Chondrocyte (in vitro differentiated cells): ENCODE measurements around the gene RAB1A. TPM values are rescaled to one million over a fixed set of nuclear protein-coding genes. Genes with fewer than 3 reads are reported as not detected.

ENCODE experiments used
- DNase-seq: peaks from one replicate; pipeline ENCODE4 v3.0.0; 2021; ENCODE audit warnings: mixed read lengths, low spot score
- H3K27ac Mint-ChIP-seq: one replicate; pipeline ENCODE4 v1.8.0; 2021; ENCODE audit warnings: mild to moderate bottlenecking, moderate library complexity, mixed read lengths; ENCODE audit not compliant: unreplicated experiment
- H3K27me3 Mint-ChIP-seq: 2 replicates; pipeline ENCODE4 v1.8.0; 2021; ENCODE audit warnings: low read depth, mixed read lengths
- H3K36me3 Mint-ChIP-seq: 2 replicates; pipeline ENCODE4 v1.8.0; 2021; ENCODE audit warnings: low read depth, mixed read lengths
- H3K4me1 Mint-ChIP-seq: 2 replicates; pipeline ENCODE4 v1.8.0; 2021; ENCODE audit warnings: low read depth, mild to moderate bottlenecking, mixed read lengths
- H3K4me3 Mint-ChIP-seq: one replicate; pipeline ENCODE4 v1.8.0; 2021; ENCODE audit warnings: mild to moderate bottlenecking, moderate library complexity, mixed read lengths; ENCODE audit not compliant: unreplicated experiment
- H3K9me3 Mint-ChIP-seq: 2 replicates; pipeline ENCODE4 v1.8.0; 2021; ENCODE audit warnings: low read depth, mixed read lengths
- total RNA-seq: library from RNA; stranded (reverse); gene quantifications from 3 replicates; pipeline ENCODE4 v1.2.1, GENCODE V29; 2021
- TF ChIP-seq, protein P1 (sequence below): fragments of 200-600 bp; sonication (generic); IDR thresholded peaks from 2 replicates; pipeline ENCODE4 v1.5.0; 2021; ENCODE audit warnings: antibody characterized with exemption, mild to moderate bottlenecking, moderate library complexity

The RAB1A gene
- total RNA-seq, 1 donor from 2014 or later, result 192 TPM

DNA sequence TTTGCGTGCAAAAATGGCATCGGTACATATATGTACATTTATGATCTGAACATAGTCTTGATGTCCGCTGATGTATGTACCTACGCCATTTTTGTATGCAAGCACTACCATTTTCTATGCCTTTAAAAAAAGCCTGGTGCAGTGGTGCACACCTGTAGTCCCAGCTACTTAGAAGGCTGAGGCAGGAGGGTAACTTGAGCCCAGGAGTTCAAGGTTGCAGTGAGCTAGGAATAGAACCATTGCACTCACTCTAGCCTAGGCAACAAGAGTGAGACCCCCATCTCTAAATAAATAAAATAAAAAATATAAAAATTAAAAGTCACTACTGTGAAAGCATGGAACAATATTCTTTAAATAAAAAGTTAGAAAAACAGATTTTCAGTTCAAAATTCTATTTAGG lies 16.7 kb downstream of the RAB1A start:
- Mint-ChIP-seq H3K9me3 (no peaks in the 10 kb centered on the region), H3K27ac (no peak overlapping the region), H3K4me3 (no peak overlapping the region), H3K36me3 (no peaks in the 10 kb centered on the region), H3K27me3 (no peaks in the 10 kb centered on the region), H3K4me1 (peaks cover 46% of the 10 kb centered on the region)
- TF ChIP-seq, protein P1, sequence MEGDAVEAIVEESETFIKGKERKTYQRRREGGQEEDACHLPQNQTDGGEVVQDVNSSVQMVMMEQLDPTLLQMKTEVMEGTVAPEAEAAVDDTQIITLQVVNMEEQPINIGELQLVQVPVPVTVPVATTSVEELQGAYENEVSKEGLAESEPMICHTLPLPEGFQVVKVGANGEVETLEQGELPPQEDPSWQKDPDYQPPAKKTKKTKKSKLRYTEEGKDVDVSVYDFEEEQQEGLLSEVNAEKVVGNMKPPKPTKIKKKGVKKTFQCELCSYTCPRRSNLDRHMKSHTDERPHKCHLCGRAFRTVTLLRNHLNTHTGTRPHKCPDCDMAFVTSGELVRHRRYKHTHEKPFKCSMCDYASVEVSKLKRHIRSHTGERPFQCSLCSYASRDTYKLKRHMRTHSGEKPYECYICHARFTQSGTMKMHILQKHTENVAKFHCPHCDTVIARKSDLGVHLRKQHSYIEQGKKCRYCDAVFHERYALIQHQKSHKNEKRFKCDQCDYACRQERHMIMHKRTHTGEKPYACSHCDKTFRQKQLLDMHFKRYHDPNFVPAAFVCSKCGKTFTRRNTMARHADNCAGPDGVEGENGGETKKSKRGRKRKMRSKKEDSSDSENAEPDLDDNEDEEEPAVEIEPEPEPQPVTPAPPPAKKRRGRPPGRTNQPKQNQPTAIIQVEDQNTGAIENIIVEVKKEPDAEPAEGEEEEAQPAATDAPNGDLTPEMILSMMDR, result no peak
- DNase-seq, result no peak

DNA sequence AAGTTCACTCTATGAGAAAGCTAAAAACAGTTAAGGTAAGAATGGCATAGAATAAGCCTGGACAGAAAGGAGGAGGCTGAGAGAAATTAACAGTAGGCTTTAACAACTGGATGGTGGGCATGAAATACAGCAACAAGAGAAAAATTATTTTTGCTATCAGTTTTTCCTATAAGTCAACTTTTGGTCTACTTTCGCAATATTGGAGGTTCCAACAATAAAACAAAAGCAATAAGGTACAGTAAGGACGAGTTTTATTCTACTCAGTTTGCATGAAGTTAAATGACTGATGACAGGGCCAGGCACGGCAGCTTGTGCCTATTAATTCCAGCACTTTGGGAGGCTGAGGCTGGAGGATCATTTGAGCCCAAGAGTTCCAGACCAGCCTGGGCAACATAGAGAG lies 17.3 kb downstream of the RAB1A start:
- TF ChIP-seq, protein P1, result no peak
- no peak for DNase-seq
- H3K27ac Mint-ChIP-seq, result peak overlapping the region; percentile 6
- no peaks in the 10 kb centered on the region for H3K36me3 Mint-ChIP-seq
- no peaks in the 10 kb centered on the region for H3K27me3 Mint-ChIP-seq
- no peaks in the 10 kb centered on the region for H3K9me3 Mint-ChIP-seq
- H3K4me1 Mint-ChIP-seq, result peaks cover 42% of the 10 kb centered on the region
- H3K4me3 Mint-ChIP-seq, result no peak overlapping the region

DNA sequence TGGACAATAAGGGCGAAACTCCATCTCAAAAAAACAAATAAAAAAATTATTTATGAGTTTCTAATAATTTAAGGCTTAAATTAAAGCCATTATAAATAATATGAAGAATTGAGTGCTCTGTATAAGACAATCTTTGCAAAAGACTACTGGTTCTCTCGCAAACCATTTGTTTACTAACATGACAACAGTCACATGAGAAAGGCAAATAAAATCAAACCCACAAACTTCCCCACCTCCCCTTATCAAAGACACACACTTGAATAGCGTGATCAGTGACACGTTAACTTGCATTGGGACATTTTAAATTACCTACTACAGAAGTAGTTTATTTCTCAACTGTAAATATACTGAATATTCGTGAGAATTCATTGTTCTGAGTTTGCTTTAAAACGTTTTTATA lies 21.1 kb downstream of the RAB1A start:
- TF ChIP-seq, protein P1, result no peak
- Mint-ChIP-seq H3K4me3 (no peak overlapping the region), H3K9me3 (no peaks in the 10 kb centered on the region), H3K27me3 (no peaks in the 10 kb centered on the region), H3K27ac (no peak overlapping the region), H3K36me3 (no peaks in the 10 kb centered on the region), H3K4me1 (peaks cover 44% of the 10 kb centered on the region)
- DNase-seq, result no peak

DNA sequence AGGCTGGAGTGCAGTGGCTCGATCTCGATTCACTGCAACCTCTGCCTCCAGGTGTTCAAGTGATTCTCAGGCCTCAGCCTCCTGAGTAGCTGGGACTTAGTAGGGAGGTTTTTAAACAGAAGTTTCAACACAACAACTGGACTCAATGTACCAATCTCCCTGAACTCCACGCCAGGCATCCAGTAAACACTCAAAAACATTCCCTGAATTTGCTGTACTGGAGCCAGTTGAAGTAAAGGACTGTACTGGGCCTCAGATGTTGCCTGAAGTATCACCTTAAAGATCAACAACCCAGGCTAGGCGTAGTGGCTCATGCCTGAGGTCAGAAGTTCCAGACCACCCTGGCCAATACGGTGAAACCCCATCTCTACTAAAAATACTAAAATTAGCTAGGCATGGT lies 22.4 kb downstream of the RAB1A start:
- Mint-ChIP-seq H3K36me3 (no peaks in the 10 kb centered on the region), H3K4me1 (peaks cover 47% of the 10 kb centered on the region), H3K27me3 (no peaks in the 10 kb centered on the region), H3K27ac (no peak overlapping the region), H3K9me3 (no peaks in the 10 kb centered on the region), H3K4me3 (no peak overlapping the region)
- TF ChIP-seq, protein P1, result no peak
- no peak for DNase-seq

DNA sequence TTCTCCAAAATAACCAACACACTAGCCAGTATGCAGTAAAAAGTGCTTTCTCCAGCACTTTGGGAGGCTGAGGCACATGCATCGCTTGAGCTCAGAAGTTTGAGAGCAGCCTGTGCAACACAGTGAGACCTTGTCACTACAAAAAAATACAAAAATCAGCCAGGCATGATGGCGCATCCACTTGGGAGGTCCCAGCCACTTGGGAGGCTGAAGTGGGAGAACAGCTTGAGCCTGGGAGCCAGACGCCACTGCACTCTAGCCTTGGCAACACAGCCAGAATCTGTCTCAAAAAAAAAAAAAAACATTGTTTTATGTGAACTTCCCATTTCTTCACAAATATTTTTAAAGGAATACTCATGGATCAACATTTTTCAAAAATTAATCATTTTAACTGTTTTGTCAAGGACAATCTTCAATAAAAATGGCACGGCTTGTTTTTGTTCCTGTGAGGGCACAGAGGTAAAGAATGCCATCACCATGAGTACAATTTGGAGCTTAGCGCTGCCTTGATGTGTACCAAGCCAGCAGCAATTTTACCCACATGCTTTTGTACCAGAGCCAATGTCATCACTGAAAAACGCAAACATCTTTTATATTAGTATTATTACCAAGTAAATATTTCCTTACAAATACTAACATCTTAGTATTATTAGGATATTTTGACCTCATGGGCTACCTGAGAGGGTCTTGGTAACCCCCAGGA lies 26.7 kb downstream of the RAB1A start:
- Mint-ChIP-seq H3K9me3 (no peaks in the 10 kb centered on the region), H3K4me3 (no peak overlapping the region), H3K36me3 (peaks cover 8% of the 10 kb centered on the region), H3K27ac (peak overlapping the region; percentile 32), H3K27me3 (no peaks in the 10 kb centered on the region), H3K4me1 (peaks cover 32% of the 10 kb centered on the region)
- DNase-seq, result no peak
- TF ChIP-seq, protein P1, result no peak
